ENCODE data around the gene NEK9. TPM values are rescaled to one million over a fixed set of nuclear protein-coding genes. Genes with fewer than 3 reads are reported as not detected.

NEK9 gene
- total and polyA plus RNA-seq, 2 experiments from 2014 or later = 41.0 to 47.6 TPM

GRCh38 chr14:75170772-75171171 lies 43.9 kb upstream of the NEK9 start:
- in situ Hi-C loops (cut with MboI) = no loop called here
- H3K9ac ChIP-seq = no peak overlapping the region
- H3K79me2 ChIP-seq (ENCODE audit: insufficient read depth) = peaks cover 100% of the 10 kb centered on the region
- 63 to 65% methylated on average over 4 of the region's 4 CpGs for WGBS, 2 experiments (ENCODE audit: low coverage in 1 of 2, low lambda C conversion rate in 2 of 2, missing lambda C conversion rate in 2 of 2)
- H3K36me3 ChIP-seq (ENCODE audit: low read depth) = no peaks in the 10 kb centered on the region
- H3K27me3 ChIP-seq (replicated peaks; ENCODE audit: insufficient read depth) = no peaks in the 10 kb centered on the region
- no peaks in the 10 kb centered on the region for H3K9me3 ChIP-seq (ENCODE audit: low read depth)
- TF ChIP-seq EZH2phosphoT487 (IDR thresholded peaks at IDR 0.05; ENCODE audit: insufficient read depth, low read depth) (no peak), EZH2 (IDR thresholded peaks at IDR 0.05; ENCODE audit: insufficient read depth, poor library complexity, severe bottlenecking) (no peak)
- H3K4me2 ChIP-seq (ENCODE audit: unreplicated experiment) = no peak overlapping the region
- no peaks in the 10 kb centered on the region for H3K9me2 ChIP-seq (ENCODE audit: insufficient read depth)
- H2AFZ ChIP-seq = no peak overlapping the region
- H3F3A ChIP-seq (ENCODE audit: insufficient read depth) = no peaks in the 10 kb centered on the region
- peaks cover 6% of the 10 kb centered on the region; the same call in 1 of the 2 replicates for H3K4me1 ChIP-seq (ENCODE audit: insufficient read depth)
- no peak overlapping the region for H3K4me3 ChIP-seq
- peak overlapping the region; percentile 30; the same call in 1 of the 2 replicates for H3K27ac ChIP-seq
- peak; percentile 37 for DNase-seq
- peaks cover 22% of the 10 kb centered on the region; the same call in 1 of the 2 replicates for H4K20me1 ChIP-seq (ENCODE audit: insufficient read depth)

GRCh38 chr14:75168586-75169335 lies 41.9 kb upstream of the NEK9 start:
- TF ChIP-seq EZH2phosphoT487 (IDR thresholded peaks at IDR 0.05; ENCODE audit: insufficient read depth, low read depth) (no peak), EZH2 (IDR thresholded peaks at IDR 0.05; ENCODE audit: insufficient read depth, poor library complexity, severe bottlenecking) (no peak)

GRCh38 chr14:75167325-75167724 lies 40.5 kb upstream of the NEK9 start:
- H4K20me1 ChIP-seq (ENCODE audit: insufficient read depth) = peaks cover 25% of the 10 kb centered on the region; the same call in 1 of the 2 replicates
- H3K27ac ChIP-seq = no peak overlapping the region
- in situ Hi-C loops (cut with MboI) = no loop called here
- H3K79me2 ChIP-seq (ENCODE audit: insufficient read depth) = peaks cover 100% of the 10 kb centered on the region
- H3K27me3 ChIP-seq (replicated peaks; ENCODE audit: insufficient read depth) = no peaks in the 10 kb centered on the region
- no peak overlapping the region for H3K9ac ChIP-seq
- H3K36me3 ChIP-seq (ENCODE audit: low read depth) = no peaks in the 10 kb centered on the region
- WGBS, 2 experiments (ENCODE audit: low coverage in 1 of 2, low lambda C conversion rate in 2 of 2, missing lambda C conversion rate in 2 of 2) = 89% methylated on average over 2 of the region's 2 CpGs; no CpG with 5 or more reads in 1 of the 2 experiments
- H3K9me2 ChIP-seq (ENCODE audit: insufficient read depth) = no peaks in the 10 kb centered on the region
- no peak overlapping the region for H2AFZ ChIP-seq
- DNase-seq = no peak
- no peak overlapping the region for H3K4me2 ChIP-seq (ENCODE audit: unreplicated experiment)
- H3K4me1 ChIP-seq (ENCODE audit: insufficient read depth) = peaks cover 6% of the 10 kb centered on the region; the same call in 1 of the 2 replicates
- no peak overlapping the region for H3K4me3 ChIP-seq
- TF ChIP-seq EZH2phosphoT487 (IDR thresholded peaks at IDR 0.05; ENCODE audit: insufficient read depth, low read depth) (no peak), EZH2 (IDR thresholded peaks at IDR 0.05; ENCODE audit: insufficient read depth, poor library complexity, severe bottlenecking) (no peak)
- H3K9me3 ChIP-seq (ENCODE audit: low read depth) = no peaks in the 10 kb centered on the region
- H3F3A ChIP-seq (ENCODE audit: insufficient read depth) = no peaks in the 10 kb centered on the region

More at GRCh38 chr14:75168586-75169335, 41.9 kb upstream of the NEK9 start:
- H3K9ac ChIP-seq = no peak overlapping the region
- H3K9me3 ChIP-seq (ENCODE audit: low read depth) = no peaks in the 10 kb centered on the region
- 79 to 82% methylated on average over 3 of the region's 3 CpGs for WGBS, 2 experiments (ENCODE audit: low coverage in 1 of 2, low lambda C conversion rate in 2 of 2, missing lambda C conversion rate in 2 of 2)
- H2AFZ ChIP-seq = no peak overlapping the region
- no peak overlapping the region for H3K4me3 ChIP-seq
- DNase-seq = no peak
- no peak overlapping the region for H3K27ac ChIP-seq
- no peaks in the 10 kb centered on the region for H3F3A ChIP-seq (ENCODE audit: insufficient read depth)
- no peaks in the 10 kb centered on the region for H3K36me3 ChIP-seq (ENCODE audit: low read depth)
- peaks cover 25% of the 10 kb centered on the region; the same call in 1 of the 2 replicates for H4K20me1 ChIP-seq (ENCODE audit: insufficient read depth)
- H3K4me2 ChIP-seq (ENCODE audit: unreplicated experiment) = no peak overlapping the region
- H3K9me2 ChIP-seq (ENCODE audit: insufficient read depth) = no peaks in the 10 kb centered on the region
- H3K27me3 ChIP-seq (replicated peaks; ENCODE audit: insufficient read depth) = no peaks in the 10 kb centered on the region
- in situ Hi-C loops (cut with MboI) = no loop called here
- peaks cover 6% of the 10 kb centered on the region; the same call in 1 of the 2 replicates for H3K4me1 ChIP-seq (ENCODE audit: insufficient read depth)
- H3K79me2 ChIP-seq (ENCODE audit: insufficient read depth) = peaks cover 100% of the 10 kb centered on the region

GRCh38 chr14:75165586-75166391 lies 38.9 kb upstream of the NEK9 start:
- TF ChIP-seq EZH2 (IDR thresholded peaks at IDR 0.05; ENCODE audit: insufficient read depth, poor library complexity, severe bottlenecking) (no peak), EZH2phosphoT487 (IDR thresholded peaks at IDR 0.05; ENCODE audit: insufficient read depth, low read depth) (no peak)
- Histone ChIP-seq H3F3A (ENCODE audit: insufficient read depth) (no peaks in the 10 kb centered on the region), H3K27me3 (replicated peaks; ENCODE audit: insufficient read depth) (no peaks in the 10 kb centered on the region), H3K36me3 (ENCODE audit: low read depth) (no peaks in the 10 kb centered on the region), H3K4me3 (no peak overlapping the region), H3K9me3 (ENCODE audit: low read depth) (no peaks in the 10 kb centered on the region), H4K20me1 (ENCODE audit: insufficient read depth) (peaks cover 25% of the 10 kb centered on the region; the same call in 1 of the 2 replicates), H3K9me2 (ENCODE audit: insufficient read depth) (no peaks in the 10 kb centered on the region), H3K4me1 (ENCODE audit: insufficient read depth) (peaks cover 4% of the 10 kb centered on the region; the same call in 1 of the 2 replicates), H2AFZ (no peak overlapping the region), H3K27ac (no peak overlapping the region), H3K4me2 (ENCODE audit: unreplicated experiment) (no peak overlapping the region), H3K9ac (no peak overlapping the region), H3K79me2 (ENCODE audit: insufficient read depth) (peaks cover 100% of the 10 kb centered on the region)
- in situ Hi-C loops (cut with MboI) = no loop called here
- 67 to 73% methylated on average over 8 of the region's 8 CpGs for WGBS, 2 experiments (ENCODE audit: low coverage in 1 of 2, low lambda C conversion rate in 2 of 2, missing lambda C conversion rate in 2 of 2)
- no peak for DNase-seq

Measured in GM23248 (cell line).